SH-SY5Y (cell line): ENCODE data around the gene GNL2.

Source experiments
- GATA2 ChIP-seq: IDR thresholded peaks from 2 replicates; pipeline ENCODE4 v1.6.1; 2011; ENCODE audit warnings: mild to moderate bottlenecking, low read depth, low read length
- GATA3 ChIP-seq: IDR thresholded peaks from 2 replicates; pipeline ENCODE4 v1.6.1; 2011; ENCODE audit warnings: low read depth, mild to moderate bottlenecking, low read length, moderate library complexity

DNA sequence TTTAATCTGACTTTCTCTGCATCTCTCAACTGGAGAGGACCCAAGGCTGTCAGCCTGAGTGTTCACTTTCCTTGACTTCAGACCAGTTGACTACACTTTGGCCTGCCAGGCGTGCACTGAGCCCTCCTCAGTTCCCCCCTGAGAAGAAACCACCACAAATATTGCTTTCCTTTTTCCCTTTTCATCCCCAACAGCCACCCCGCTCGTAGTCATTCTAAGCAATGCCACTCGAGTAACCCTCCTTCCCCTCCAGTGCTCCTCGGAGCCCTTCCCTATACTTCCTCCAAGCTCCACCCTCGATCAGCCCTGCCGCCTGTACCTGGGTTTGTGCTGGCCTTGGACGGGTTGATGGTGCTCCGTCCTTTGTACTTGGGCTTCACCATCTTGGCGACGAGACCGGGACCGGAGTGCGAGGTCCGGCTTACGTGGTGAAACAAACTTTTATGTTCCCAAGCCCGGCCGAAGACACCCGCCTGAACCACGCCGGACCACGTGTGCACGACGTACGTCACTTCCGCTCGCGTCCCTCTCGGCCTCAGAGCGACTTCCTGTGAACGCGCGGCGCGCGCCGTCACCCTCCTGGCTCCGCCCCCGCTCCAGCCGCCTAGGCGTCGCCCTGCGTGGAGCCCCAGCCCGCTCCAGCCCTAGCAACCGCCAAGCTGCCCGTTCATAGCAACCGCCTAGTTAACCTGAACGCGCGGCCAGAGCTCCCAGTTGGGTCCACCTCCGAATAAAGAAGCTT, at the start of gene GNL2:
- TF ChIP-seq GATA2 (no peak), GATA3 (no peak)
